Neural progenitor cell (in vitro differentiated cells): ENCODE data around the gene ACYP2.

Experiments
- CTCF ChIP-seq: fragments of 200-600 bp; sonication (generic); IDR thresholded peaks from 2 replicates; pipeline ENCODE4 v1.5.1; 2017; ENCODE audit warnings: antibody characterized with exemption, mild to moderate bottlenecking
- EZH2 ChIP-seq: fragments of 200-600 bp; sonication (generic); IDR thresholded peaks from 2 replicates; pipeline ENCODE4 v1.6.1; 2017; ENCODE audit warnings: antibody characterized with exemption, mild to moderate bottlenecking, moderate library complexity
- EZH2phosphoT487 ChIP-seq: fragments of 200-600 bp; sonication (generic); IDR thresholded peaks from 2 replicates; pipeline ENCODE4 v1.6.1; 2017; ENCODE audit warnings: antibody characterized with exemption

DNA sequence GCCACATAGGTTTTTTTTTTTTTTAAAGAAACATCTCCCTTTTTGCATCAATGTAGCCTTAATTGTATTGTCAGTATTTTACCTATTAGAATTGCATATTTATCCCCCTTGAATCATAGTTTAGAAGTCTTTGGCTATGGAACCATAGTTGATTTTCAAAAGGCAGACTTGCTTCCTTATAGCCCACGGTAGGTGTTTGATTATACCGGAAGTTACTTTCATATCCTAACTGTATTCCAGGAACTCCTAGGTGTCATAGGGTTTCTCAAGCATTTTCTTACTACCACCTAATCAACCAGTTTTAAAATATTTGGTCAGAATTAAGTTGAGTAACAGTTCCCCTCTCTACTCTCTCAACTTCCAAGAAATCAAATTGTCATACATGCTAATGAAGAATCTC lies 227.2 kb downstream of the ACYP2 start:
- TF ChIP-seq CTCF, result no peak
- no peak for TF ChIP-seq EZH2
- no peak for TF ChIP-seq EZH2phosphoT487
